ENCODE results near the gene CACNB4.
"Not testable (repeated sequence)": the region's sequence is repeated elsewhere in the genome, so short reads cannot be mapped to it uniquely, and the experiment has no call there.

CACNB4 gene

DNA sequence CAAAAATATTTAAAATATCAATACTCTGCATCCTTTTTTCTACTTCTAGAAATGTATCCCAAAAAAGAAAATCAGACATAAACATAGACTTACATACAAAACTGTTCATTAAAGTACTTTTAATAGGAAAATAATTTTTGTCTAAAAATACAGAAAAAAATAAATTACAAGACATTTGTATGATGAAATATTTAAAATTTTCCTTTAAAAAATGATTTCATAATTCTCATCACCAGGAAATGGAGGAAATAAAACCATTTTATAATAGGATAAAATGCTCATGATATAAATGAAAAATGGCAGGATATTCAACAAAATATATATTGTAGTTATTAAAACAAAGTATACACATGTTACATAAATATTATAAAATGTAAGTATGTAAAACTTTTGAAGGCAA, 295.0 kb downstream of the CACNB4 start:
- no peak overlapping the region for H3K4me3 ChIP-seq (ENCODE audit: low read depth, low read length)
- in situ Hi-C loops (cut with HindIII; ENCODE audit: low sequenced_read_pairs), result no loop called here
- TF ChIP-seq, protein P1, sequence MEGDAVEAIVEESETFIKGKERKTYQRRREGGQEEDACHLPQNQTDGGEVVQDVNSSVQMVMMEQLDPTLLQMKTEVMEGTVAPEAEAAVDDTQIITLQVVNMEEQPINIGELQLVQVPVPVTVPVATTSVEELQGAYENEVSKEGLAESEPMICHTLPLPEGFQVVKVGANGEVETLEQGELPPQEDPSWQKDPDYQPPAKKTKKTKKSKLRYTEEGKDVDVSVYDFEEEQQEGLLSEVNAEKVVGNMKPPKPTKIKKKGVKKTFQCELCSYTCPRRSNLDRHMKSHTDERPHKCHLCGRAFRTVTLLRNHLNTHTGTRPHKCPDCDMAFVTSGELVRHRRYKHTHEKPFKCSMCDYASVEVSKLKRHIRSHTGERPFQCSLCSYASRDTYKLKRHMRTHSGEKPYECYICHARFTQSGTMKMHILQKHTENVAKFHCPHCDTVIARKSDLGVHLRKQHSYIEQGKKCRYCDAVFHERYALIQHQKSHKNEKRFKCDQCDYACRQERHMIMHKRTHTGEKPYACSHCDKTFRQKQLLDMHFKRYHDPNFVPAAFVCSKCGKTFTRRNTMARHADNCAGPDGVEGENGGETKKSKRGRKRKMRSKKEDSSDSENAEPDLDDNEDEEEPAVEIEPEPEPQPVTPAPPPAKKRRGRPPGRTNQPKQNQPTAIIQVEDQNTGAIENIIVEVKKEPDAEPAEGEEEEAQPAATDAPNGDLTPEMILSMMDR (IDR thresholded peaks at IDR 0.05; ENCODE audit: low read depth, low read length, missing control alignments), result no peak
- no peak for DNase-seq (ENCODE audit: low read depth)

DNA sequence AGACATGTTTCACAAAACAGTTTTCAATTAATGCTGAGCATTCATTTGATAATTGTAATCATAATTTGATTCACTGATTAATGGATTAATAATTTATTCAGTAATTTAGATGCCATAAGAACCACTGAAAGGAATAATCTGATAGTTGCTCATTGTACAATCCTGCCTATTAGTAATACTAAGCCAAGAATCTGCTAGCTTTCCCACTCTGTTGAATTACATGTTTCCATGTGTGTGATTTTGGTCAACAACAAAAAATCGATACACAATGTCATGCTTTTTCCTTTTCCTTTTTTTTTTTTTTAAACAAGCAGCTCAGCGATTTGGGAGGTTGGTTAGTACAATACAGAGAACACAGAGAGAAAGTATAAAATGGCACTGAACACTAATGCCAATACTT, 296.5 kb downstream of the CACNB4 start:
- TF ChIP-seq, protein P1 (IDR thresholded peaks at IDR 0.05; ENCODE audit: low read depth, low read length, missing control alignments), result no peak
- in situ Hi-C loops (cut with HindIII; ENCODE audit: low sequenced_read_pairs), result no loop called here
- no peak for DNase-seq (ENCODE audit: low read depth)
- H3K4me3 ChIP-seq (ENCODE audit: low read depth, low read length), result no peak overlapping the region

DNA sequence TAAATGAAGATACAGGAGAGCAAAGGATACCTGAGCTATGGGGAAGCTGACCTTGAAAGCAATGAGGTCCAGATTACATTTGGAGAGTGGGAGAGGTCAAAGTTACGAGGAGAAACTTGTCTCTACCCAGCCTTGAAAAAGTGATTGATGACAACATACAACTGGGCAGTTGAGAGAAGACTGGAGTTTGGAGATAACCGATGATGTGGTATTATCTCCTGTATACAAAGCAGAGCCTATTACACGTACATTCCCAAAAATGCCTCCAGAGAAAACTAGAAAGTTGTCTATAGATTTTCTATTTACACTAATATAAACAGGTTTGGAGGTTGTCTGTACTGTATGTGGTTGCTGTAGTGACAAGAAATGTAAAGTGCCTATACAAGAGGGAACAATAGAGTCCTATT, 299.0 kb downstream of the CACNB4 start:
- in situ Hi-C loops (cut with HindIII; ENCODE audit: low sequenced_read_pairs), result no loop called here
- no peak overlapping the region for H3K4me3 ChIP-seq (ENCODE audit: low read depth, low read length)
- TF ChIP-seq, protein P1 (IDR thresholded peaks at IDR 0.05; ENCODE audit: low read depth, low read length, missing control alignments), result no peak
- DNase-seq (ENCODE audit: low read depth), result no peak

DNA sequence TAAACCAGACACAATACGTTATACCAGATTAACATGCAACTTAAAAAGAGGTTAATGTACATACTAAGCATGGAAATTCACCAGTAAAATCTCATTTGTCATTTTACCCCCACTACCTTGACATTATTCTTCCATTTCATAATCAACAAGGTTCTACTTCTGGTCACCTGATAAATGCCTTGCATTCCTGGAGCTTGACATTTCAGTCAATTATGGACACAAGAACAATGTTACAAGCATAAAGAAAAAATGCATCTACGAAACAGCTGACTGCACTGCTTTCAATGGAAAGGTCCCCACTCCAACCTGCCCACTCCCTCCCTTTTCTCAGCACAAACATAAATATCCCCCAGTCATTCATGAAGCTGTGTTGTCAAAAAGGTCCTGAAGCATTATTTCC, 302.1 kb downstream of the CACNB4 start:
- TF ChIP-seq, protein P1 (IDR thresholded peaks at IDR 0.05; ENCODE audit: low read depth, low read length, missing control alignments), result no peak
- in situ Hi-C loops (cut with HindIII; ENCODE audit: low sequenced_read_pairs), result no loop called here
- H3K4me3 ChIP-seq (ENCODE audit: low read depth, low read length), result no peak overlapping the region
- no peak for DNase-seq (ENCODE audit: low read depth)

- TF ChIP-seq, protein P1 (IDR thresholded peaks at IDR 0.05; ENCODE audit: low read depth, low read length, missing control alignments), result no peak
- in situ Hi-C loops (cut with HindIII; ENCODE audit: low sequenced_read_pairs), result no loop called here
- no peak overlapping the region for H3K4me3 ChIP-seq (ENCODE audit: low read depth, low read length)
- DNase-seq (ENCODE audit: low read depth), result no peak
Observed at GRCh38 chr2:151795646-151796240, 303.1 kb downstream of the CACNB4 start.

- H3K4me3 ChIP-seq (ENCODE audit: low read depth, low read length); DNase-seq (ENCODE audit: low read depth); in situ Hi-C loops (cut with HindIII; ENCODE audit: low sequenced_read_pairs): not testable (repeated sequence)
Observed at GRCh38 chr2:151794422-151794821, 304.4 kb downstream of the CACNB4 start.

DNA sequence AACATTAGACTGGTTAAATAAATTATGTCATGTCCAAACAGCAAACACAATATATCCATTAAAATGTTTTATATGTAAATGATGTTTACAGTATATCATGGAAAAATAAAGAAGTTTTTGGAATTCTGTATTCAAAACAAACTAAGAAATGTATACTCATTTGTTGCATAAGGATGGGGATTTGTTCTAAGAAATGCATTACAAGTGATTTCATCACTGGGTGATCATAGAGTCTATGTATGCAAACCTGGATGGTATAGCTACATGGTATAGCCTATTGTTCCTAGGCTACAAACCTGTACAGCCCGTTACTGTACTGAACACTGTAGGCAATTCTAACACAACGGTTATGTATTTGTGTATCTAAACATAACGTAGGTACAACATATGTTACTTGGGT, 305.7 kb downstream of the CACNB4 start:
- no peak for DNase-seq (ENCODE audit: low read depth)
- H3K4me3 ChIP-seq (ENCODE audit: low read depth, low read length), result no peak overlapping the region
- TF ChIP-seq, protein P1 (IDR thresholded peaks at IDR 0.05; ENCODE audit: low read depth, low read length, missing control alignments), result no peak
- in situ Hi-C loops (cut with HindIII; ENCODE audit: low sequenced_read_pairs), result no loop called here
